Stimulated activated CD4-positive, alpha-beta T cell treated with anti-CD3 and anti-CD28 coated beads, TNF-alpha, amount 100 ng/mL, for 4 hours (primary cell): ENCODE data around the gene PKD1.

Source experiments
- DNase-seq, 3 experiments: peaks; one replicate each; pipeline ENCODE4 v3.0.0-alpha.2; 2020; ENCODE audit warnings: low read depth in 3 of 3

PKD1 gene

GRCh38 chr16:2074071-2074470 lies 61.6 kb downstream of the PKD1 start:
- DNase-seq, result no peak

GRCh38 chr16:2072926-2073325 lies 62.8 kb downstream of the PKD1 start:
- no peak for DNase-seq

GRCh38 chr16:2071454-2072202 lies 64.1 kb downstream of the PKD1 start:
- no peak for DNase-seq

- no peak for DNase-seq
Observed at GRCh38 chr16:2070576-2071453, 64.9 kb downstream of the PKD1 start.

GRCh38 chr16:2066139-2066538 lies 69.6 kb downstream of the PKD1 start:
- DNase-seq, result no peak

- no peak for DNase-seq
Observed at GRCh38 chr16:2064368-2064945, 71.2 kb downstream of the PKD1 start.

GRCh38 chr16:2063861-2064260 lies 71.8 kb downstream of the PKD1 start:
- no peak for DNase-seq

GRCh38 chr16:2062801-2063200 lies 72.9 kb downstream of the PKD1 start:
- DNase-seq, result no peak

- no peak for DNase-seq
Observed at GRCh38 chr16:2061526-2061925, 74.2 kb downstream of the PKD1 start.

- no peak for DNase-seq
Observed at GRCh38 chr16:2061023-2061422, 74.7 kb downstream of the PKD1 start.

GRCh38 chr16:2060346-2060745 lies 75.4 kb downstream of the PKD1 start:
- no peak for DNase-seq

GRCh38 chr16:2058872-2059271 lies 76.8 kb downstream of the PKD1 start:
- no peak for DNase-seq

- DNase-seq, result no peak
Observed at GRCh38 chr16:2058420-2058819, 77.3 kb downstream of the PKD1 start.

- DNase-seq, result no peak
Observed at GRCh38 chr16:2057438-2057837, 78.3 kb downstream of the PKD1 start.

- no peak for DNase-seq
Observed at GRCh38 chr16:2056681-2057407, 78.9 kb downstream of the PKD1 start.

- DNase-seq, result no peak
Observed at GRCh38 chr16:2056077-2056476, 79.6 kb downstream of the PKD1 start.

- DNase-seq, result no peak
Observed at GRCh38 chr16:2054543-2055245, 81.0 kb downstream of the PKD1 start.

- DNase-seq, result no peak
Observed at GRCh38 chr16:2053897-2054296, 81.8 kb downstream of the PKD1 start.

- DNase-seq, result no peak
Observed at GRCh38 chr16:2053211-2053610, 82.5 kb downstream of the PKD1 start.

- no peak for DNase-seq
Observed at GRCh38 chr16:2048116-2048543, 87.6 kb downstream of the PKD1 start.
